ENCODE results near the gene BCAS4.

The BCAS4 gene

DNA sequence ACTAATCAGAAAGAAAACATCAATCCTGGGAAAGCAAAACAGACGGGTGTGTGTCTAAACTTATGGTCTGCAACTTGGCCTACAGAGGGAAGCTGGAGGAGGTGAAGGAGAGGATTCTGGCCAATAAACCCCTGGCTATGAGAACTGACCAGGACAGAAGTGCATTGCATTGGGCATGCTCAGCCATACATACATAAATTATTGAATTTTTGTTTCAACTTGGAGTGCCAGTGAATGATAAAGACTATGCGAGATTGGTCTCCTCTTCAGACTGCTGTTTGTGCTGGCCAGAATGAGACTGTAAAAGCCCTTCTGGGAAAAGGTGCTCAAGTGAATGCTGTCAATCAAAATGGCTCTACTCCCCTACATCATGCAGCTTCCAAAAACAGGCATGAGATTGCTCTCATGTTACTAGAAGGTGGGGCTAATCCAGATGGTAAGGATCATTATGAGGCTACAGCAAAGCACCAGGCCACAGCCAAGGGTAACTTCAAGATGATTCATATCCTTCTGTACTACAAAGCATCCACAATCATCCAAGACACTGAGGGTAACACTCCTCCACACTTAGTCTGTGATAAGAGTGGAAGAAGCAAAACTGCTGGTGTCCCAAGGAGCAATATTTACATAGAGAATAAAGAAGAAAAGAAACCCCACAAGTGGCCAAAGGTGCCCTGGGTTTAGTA, 119.0 kb downstream of the BCAS4 start:
- no peak overlapping the region for H3K4me3 ChIP-seq (ENCODE audit: low read length)
- no peaks in the 10 kb centered on the region for H3K9me3 ChIP-seq (ENCODE audit: control insufficient read depth, low read length)
- no peak overlapping the region for H3K9ac ChIP-seq (ENCODE audit: low read length)
- peak; percentile 66 for DNase-seq (ENCODE audit: low read depth)
- no peaks in the 10 kb centered on the region for H3K36me3 ChIP-seq (ENCODE audit: control insufficient read depth, insufficient read depth, low read length, severe bottlenecking)
- H3K27me3 ChIP-seq (replicated peaks; ENCODE audit: control insufficient read depth, insufficient read depth, low read length), result no peaks in the 10 kb centered on the region
- peaks cover 70% of the 10 kb centered on the region for H3K4me1 ChIP-seq (ENCODE audit: control insufficient read depth, insufficient read depth, low read length)

GRCh38 chr20:50915424-50915823, 120.6 kb downstream of the BCAS4 start:
- Histone ChIP-seq H3K4me3 (ENCODE audit: low read length) (no peak overlapping the region), H3K9me3 (ENCODE audit: control insufficient read depth, low read length) (no peaks in the 10 kb centered on the region), H3K36me3 (ENCODE audit: control insufficient read depth, insufficient read depth, low read length, severe bottlenecking) (peaks cover 6% of the 10 kb centered on the region), H3K27me3 (replicated peaks; ENCODE audit: control insufficient read depth, insufficient read depth, low read length) (no peaks in the 10 kb centered on the region), H3K9ac (ENCODE audit: low read length) (peak overlapping the region; percentile 14), H3K4me1 (ENCODE audit: control insufficient read depth, insufficient read depth, low read length) (peaks cover 71% of the 10 kb centered on the region)
- peak; percentile 69 for DNase-seq (ENCODE audit: low read depth)

GRCh38 chr20:50916257-50916656, 121.4 kb downstream of the BCAS4 start:
- Histone ChIP-seq H3K36me3 (ENCODE audit: control insufficient read depth, insufficient read depth, low read length, severe bottlenecking) (peaks cover 6% of the 10 kb centered on the region), H3K4me3 (ENCODE audit: low read length) (no peak overlapping the region), H3K27me3 (replicated peaks; ENCODE audit: control insufficient read depth, insufficient read depth, low read length) (no peaks in the 10 kb centered on the region), H3K9ac (ENCODE audit: low read length) (no peak overlapping the region), H3K9me3 (ENCODE audit: control insufficient read depth, low read length) (no peaks in the 10 kb centered on the region), H3K4me1 (ENCODE audit: control insufficient read depth, insufficient read depth, low read length) (peaks cover 69% of the 10 kb centered on the region)
- DNase-seq (ENCODE audit: low read depth), result peak; percentile 60

GRCh38 chr20:50916934-50917333, 122.1 kb downstream of the BCAS4 start:
- H3K9me3 ChIP-seq (ENCODE audit: control insufficient read depth, low read length), result no peaks in the 10 kb centered on the region
- no peak overlapping the region for H3K4me3 ChIP-seq (ENCODE audit: low read length)
- H3K4me1 ChIP-seq (ENCODE audit: control insufficient read depth, insufficient read depth, low read length), result peaks cover 73% of the 10 kb centered on the region
- H3K36me3 ChIP-seq (ENCODE audit: control insufficient read depth, insufficient read depth, low read length, severe bottlenecking), result peaks cover 6% of the 10 kb centered on the region
- H3K9ac ChIP-seq (ENCODE audit: low read length), result no peak overlapping the region
- no peaks in the 10 kb centered on the region for H3K27me3 ChIP-seq (replicated peaks; ENCODE audit: control insufficient read depth, insufficient read depth, low read length)
- no peak for DNase-seq (ENCODE audit: low read depth)

DNA sequence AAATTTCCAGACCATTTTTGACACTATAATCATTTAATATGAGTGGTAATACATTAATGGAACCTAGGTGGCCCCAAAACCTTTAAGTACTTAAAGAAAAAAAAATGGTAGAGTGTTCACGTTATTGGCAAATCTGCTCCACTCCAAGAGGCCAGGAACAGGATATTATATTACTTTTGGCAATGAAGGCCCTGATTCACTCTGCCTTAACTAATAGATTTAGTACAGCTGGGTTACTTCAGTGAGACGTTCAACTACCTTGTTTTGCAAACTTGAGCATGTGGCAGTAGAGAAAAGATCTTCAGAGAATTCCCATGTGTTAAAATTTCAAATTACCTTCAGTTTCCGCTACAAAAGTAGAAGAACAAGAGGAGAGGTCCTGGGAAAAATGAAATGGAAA, 123.5 kb downstream of the BCAS4 start:
- peaks cover 8% of the 10 kb centered on the region for H3K36me3 ChIP-seq (ENCODE audit: control insufficient read depth, insufficient read depth, low read length, severe bottlenecking)
- H3K4me3 ChIP-seq (ENCODE audit: low read length), result no peak overlapping the region
- peak; percentile 71 for DNase-seq (ENCODE audit: low read depth)
- no peaks in the 10 kb centered on the region for H3K27me3 ChIP-seq (replicated peaks; ENCODE audit: control insufficient read depth, insufficient read depth, low read length)
- no peak overlapping the region for H3K9ac ChIP-seq (ENCODE audit: low read length)
- H3K9me3 ChIP-seq (ENCODE audit: control insufficient read depth, low read length), result no peaks in the 10 kb centered on the region
- H3K4me1 ChIP-seq (ENCODE audit: control insufficient read depth, insufficient read depth, low read length), result peaks cover 86% of the 10 kb centered on the region

DNA sequence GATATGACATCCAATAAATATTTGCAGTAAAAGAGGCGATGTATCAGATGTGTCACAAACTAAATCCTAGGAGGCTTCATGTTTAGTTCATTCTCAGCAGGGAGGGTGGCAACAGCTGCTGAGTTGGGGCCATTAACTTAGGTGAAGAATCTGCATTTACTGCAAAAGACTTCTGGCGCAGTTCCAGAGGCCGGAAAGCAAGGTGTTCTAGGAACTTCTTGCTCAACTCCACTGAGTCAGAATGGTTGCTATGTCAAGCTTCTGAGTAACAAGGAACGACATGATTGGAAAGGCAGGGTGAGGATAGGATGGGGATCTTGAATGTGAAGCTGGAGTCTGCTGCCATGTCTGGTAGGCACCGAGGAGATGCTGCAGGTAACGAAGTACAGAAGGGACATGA, 124.7 kb downstream of the BCAS4 start:
- H3K36me3 ChIP-seq (ENCODE audit: control insufficient read depth, insufficient read depth, low read length, severe bottlenecking), result peaks cover 8% of the 10 kb centered on the region
- peak; percentile 42 for DNase-seq (ENCODE audit: low read depth)
- no peaks in the 10 kb centered on the region for H3K27me3 ChIP-seq (replicated peaks; ENCODE audit: control insufficient read depth, insufficient read depth, low read length)

GRCh38 chr20:50920997-50921396, 126.1 kb downstream of the BCAS4 start:
- Histone ChIP-seq H3K9ac (ENCODE audit: low read length) (no peak overlapping the region), H3K4me1 (ENCODE audit: control insufficient read depth, insufficient read depth, low read length) (peaks cover 84% of the 10 kb centered on the region), H3K36me3 (ENCODE audit: control insufficient read depth, insufficient read depth, low read length, severe bottlenecking) (peaks cover 8% of the 10 kb centered on the region), H3K9me3 (ENCODE audit: control insufficient read depth, low read length) (no peaks in the 10 kb centered on the region), H3K4me3 (ENCODE audit: low read length) (no peak overlapping the region), H3K27me3 (replicated peaks; ENCODE audit: control insufficient read depth, insufficient read depth, low read length) (no peaks in the 10 kb centered on the region)
- DNase-seq (ENCODE audit: low read depth), result peak; percentile 36

More for the DNA sequence above, 124.7 kb downstream of the BCAS4 start:
- Histone ChIP-seq H3K9ac (ENCODE audit: low read length) (no peak overlapping the region), H3K4me1 (ENCODE audit: control insufficient read depth, insufficient read depth, low read length) (peaks cover 87% of the 10 kb centered on the region), H3K4me3 (ENCODE audit: low read length) (no peak overlapping the region), H3K9me3 (ENCODE audit: control insufficient read depth, low read length) (no peaks in the 10 kb centered on the region)

GRCh38 chr20:50921803-50922501, 127.1 kb downstream of the BCAS4 start:
- Histone ChIP-seq H3K9ac (ENCODE audit: low read length) (no peak overlapping the region), H3K9me3 (ENCODE audit: control insufficient read depth, low read length) (no peaks in the 10 kb centered on the region), H3K4me3 (ENCODE audit: low read length) (no peak overlapping the region), H3K4me1 (ENCODE audit: control insufficient read depth, insufficient read depth, low read length) (peaks cover 77% of the 10 kb centered on the region), H3K36me3 (ENCODE audit: control insufficient read depth, insufficient read depth, low read length, severe bottlenecking) (peaks cover 8% of the 10 kb centered on the region), H3K27me3 (replicated peaks; ENCODE audit: control insufficient read depth, insufficient read depth, low read length) (no peaks in the 10 kb centered on the region)
- no peak for DNase-seq (ENCODE audit: low read depth)

GRCh38 chr20:50924261-50924920, 129.5 kb downstream of the BCAS4 start:
- peak; percentile 52 for DNase-seq (ENCODE audit: low read depth)
- Histone ChIP-seq H3K4me3 (ENCODE audit: low read length) (peak overlapping the region; percentile 56), H3K9ac (ENCODE audit: low read length) (peak overlapping the region; percentile 41), H3K9me3 (ENCODE audit: control insufficient read depth, low read length) (no peaks in the 10 kb centered on the region), H3K36me3 (ENCODE audit: control insufficient read depth, insufficient read depth, low read length, severe bottlenecking) (peaks cover 22% of the 10 kb centered on the region), H3K27me3 (replicated peaks; ENCODE audit: control insufficient read depth, insufficient read depth, low read length) (no peaks in the 10 kb centered on the region), H3K4me1 (ENCODE audit: control insufficient read depth, insufficient read depth, low read length) (peaks cover 73% of the 10 kb centered on the region)

GRCh38 chr20:50926530-50926929, 131.7 kb downstream of the BCAS4 start:
- Histone ChIP-seq H3K4me1 (ENCODE audit: control insufficient read depth, insufficient read depth, low read length) (peaks cover 63% of the 10 kb centered on the region), H3K27me3 (replicated peaks; ENCODE audit: control insufficient read depth, insufficient read depth, low read length) (no peaks in the 10 kb centered on the region), H3K36me3 (ENCODE audit: control insufficient read depth, insufficient read depth, low read length, severe bottlenecking) (peaks cover 18% of the 10 kb centered on the region), H3K9me3 (ENCODE audit: control insufficient read depth, low read length) (no peaks in the 10 kb centered on the region), H3K9ac (ENCODE audit: low read length) (no peak overlapping the region), H3K4me3 (ENCODE audit: low read length) (no peak overlapping the region)
- peak; percentile 53 for DNase-seq (ENCODE audit: low read depth)

Measured in adipocyte (in vitro differentiated cells).